Anterior cingulate cortex (tissue), 58 donors: ENCODE measurements around the gene TSSK3.

ENCODE experiments used
- DNase-seq, 58 donors: peaks; one replicate each; lab custom pipeline; 2025; lab: John Stamatoyannopoulos, UW

TSSK3 gene, protein sequence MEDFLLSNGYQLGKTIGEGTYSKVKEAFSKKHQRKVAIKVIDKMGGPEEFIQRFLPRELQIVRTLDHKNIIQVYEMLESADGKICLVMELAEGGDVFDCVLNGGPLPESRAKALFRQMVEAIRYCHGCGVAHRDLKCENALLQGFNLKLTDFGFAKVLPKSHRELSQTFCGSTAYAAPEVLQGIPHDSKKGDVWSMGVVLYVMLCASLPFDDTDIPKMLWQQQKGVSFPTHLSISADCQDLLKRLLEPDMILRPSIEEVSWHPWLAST

DNA sequence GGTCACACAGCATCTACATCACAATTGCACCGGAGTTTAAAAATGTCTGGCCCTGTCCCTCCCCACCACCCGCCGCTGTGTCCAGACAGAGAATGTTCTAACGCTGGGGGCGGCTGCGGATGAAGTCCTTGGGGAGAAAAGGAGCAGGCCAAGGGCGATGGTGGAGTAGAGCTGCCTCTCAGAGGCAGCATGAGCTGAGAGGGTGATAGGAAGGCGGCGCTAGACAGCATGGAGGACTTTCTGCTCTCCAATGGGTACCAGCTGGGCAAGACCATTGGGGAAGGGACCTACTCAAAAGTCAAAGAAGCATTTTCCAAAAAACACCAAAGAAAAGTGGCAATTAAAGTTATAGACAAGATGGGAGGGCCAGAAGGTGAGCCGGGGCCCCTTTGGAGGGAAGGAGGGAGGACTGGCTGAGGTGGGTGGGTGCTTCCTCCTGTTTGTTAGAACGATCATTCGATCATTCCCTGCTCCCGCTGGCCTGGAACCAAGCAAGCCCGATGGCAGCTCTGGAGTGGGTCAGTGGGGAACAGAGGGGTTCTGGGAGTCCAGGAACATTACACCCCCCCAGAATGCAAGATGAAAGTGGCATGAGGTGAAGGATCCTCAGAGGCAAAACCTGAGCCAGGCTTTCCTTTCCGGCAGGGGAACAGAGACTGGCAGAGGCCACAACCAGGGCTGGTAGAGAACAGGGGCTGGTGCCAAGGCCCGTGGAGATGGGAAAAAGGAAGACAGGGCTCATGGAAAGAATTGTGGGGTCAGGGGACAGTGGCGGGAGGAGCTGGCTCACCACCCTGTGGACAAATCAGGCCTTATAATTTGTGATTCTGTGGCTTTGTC, at the start of gene TSSK3, which contains the start of gene FAM229A:
TSSK3 (plus strand) TSS at position 66 of the 840 bp plus-strand sequence; CDS start at position 229, 163 bp downstream.
FAM229A (minus strand) TSS at position 12 of the 840 bp plus-strand sequence. CDS start 394 bp downstream, outside the sequence.
- peak in 3 of 58 donors; percentile 44 to 94 (median 60) for DNase-seq

DNA sequence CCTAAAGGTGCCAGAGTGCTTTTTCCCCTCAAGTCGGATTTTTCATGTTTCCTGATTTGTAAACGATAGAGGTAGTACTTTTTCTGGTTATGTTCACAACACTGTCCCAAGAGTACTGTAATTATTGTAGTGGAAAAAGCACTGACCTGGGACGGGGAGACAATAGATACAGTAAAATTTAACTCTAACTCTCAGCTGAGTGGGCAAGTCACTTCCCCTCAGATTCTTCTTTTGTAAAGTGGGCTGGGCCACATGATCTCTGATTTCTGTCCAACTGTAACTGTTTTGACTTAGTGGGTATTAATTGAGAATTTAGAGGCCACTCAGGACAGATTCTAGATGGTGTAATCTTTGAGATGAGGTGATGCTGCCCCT, 45.4 kb upstream of the TSSK3 start:
- no peak for DNase-seq

DNA sequence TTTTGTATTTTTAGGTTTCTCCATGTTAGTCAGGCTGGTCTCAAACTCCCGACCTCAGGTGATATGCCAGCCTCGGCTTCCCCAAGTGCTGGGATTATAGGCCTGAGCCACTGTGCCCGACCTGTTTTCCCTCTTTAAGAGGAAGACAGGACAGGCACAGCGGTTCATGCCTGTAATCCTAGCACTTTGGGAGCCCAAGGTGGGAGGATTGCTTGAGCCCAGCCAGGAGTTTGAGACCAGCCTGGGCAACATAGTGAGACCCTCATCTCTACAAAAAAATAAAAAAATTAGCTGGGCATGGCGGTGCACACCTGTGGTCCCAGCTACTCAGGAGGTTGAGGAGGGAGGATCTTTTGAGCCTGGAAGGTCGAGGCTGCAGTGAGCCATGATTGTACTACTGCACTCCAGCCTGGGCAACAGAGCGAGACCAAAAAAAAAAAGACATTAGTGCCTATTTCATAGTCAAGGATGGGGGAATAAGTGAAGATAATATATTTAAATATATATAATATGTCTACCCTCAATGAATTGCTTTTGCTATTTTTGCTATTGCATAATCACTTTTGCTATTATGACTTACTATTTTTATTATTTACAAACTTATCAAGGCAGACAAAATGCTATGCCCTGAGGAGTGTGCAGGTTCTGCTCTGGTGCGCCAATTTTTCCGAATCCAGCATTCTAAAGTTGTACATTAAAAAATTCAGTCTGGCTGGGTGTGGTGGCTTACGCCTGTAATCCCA, 44.0 kb upstream of the TSSK3 start:
- DNase-seq: no peak

DNA sequence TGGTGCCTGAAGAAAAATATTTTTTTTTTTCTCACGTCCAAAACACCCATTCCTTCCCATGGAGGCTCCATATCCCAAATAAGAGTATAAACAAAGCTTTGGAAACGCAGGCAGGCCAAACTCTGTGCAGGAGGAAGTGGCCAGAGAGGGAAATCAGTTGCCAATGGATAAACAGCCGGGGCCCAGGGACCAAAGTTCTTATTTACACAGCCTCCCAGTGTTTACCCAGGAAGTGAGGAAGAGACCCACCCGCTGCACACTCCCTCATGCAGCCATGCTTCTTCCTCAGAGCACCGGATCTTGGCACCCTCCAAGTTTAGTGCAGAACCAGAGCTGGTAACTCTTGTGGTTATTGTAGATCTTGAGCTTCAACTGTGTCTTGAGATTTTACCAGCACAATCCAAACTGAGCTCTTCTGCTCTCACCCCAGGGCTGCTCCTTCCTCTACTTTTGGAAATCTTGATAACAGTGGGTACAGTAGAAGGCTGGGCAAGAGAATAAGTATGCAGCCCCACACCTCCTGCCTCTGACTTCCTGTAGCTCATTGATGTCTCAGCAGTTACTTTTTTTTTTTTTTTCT, 40.5 kb upstream of the TSSK3 start:
- no peak for DNase-seq

DNA sequence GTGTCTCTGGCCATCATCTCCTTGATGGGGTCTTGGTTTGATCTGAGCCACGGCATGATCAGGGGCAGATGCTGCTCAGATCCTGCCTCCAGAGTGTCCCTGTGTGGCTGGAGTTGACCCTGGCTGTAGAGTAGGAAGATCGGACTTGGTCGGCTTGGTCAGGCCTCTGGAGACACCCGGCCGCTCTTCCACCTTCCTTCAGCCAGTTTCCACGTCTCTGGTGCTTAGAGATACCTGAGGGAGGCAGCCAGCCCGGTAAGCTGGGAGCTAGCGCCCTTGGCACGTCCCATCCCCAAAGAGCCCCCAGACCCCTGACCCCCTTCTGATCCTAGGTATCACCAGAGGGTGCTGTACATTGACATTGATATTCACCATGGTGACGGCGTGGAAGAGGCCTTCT, 35.1 kb upstream of the TSSK3 start:
- no peak for DNase-seq

DNA sequence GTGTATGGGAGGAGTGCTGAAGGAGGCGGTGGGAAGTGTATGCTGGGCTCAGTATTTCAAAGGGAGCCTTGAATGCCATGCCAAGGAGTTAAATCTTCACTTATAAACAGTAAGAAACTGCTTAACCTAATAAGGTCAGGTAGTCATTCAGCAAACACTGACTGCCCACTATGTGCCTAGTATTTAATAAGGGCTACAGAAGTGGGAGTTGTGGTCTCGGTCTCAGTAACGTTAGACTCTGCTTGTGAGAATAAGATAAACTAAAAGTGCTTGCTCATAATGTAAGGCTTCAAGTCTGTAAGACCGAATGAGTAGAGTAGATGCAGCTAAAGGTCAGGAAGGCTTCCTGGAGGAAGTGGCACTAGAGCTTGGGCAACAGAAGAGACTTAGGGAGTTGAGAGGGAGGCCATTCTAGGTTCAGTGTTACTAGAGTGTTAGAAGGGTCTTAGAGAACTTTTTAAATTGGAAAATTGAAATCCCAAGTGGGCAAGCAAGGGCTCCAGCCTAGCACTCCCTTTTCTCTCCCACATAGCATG, 32.3 kb upstream of the TSSK3 start:
- no peak for DNase-seq

DNA sequence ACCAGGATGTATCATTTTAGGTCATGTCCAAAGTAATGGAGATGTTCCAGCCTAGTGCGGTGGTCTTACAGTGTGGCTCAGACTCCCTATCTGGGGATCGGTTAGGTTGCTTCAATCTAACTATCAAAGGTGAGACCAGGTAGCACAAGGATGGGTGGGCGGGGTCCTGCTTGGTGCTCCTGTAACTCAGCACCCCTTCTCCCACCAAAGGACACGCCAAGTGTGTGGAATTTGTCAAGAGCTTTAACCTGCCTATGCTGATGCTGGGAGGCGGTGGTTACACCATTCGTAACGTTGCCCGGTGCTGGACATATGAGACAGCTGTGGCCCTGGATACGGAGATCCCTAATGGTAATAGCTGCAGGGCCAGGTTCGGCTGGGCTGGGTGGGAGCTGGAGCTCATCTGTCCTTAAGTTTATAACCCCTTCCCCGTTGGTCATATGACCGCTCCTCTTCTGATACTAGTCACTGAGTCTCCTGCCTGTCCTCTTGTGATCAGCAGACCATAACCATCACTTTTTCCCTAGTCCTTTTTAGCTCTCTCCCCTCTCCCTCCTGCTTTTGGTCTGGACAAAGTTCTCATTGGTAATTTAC, 31.7 kb upstream of the TSSK3 start:
- DNase-seq: no peak

DNA sequence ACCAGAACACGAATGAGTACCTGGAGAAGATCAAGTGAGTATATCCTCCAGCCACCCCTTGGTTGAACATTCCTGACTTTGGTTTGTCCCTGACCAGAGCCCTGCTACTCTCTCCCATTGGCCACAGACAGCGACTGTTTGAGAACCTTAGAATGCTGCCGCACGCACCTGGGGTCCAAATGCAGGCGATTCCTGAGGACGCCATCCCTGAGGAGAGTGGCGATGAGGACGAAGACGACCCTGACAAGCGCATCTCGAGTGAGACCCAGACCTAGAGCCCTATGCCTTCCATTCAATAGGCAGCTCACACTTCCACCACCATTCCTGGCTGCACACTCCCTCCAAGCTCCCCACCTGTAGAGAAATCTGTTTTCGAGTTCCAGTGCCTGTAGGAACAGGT, 30.8 kb upstream of the TSSK3 start:
- no peak for DNase-seq

DNA sequence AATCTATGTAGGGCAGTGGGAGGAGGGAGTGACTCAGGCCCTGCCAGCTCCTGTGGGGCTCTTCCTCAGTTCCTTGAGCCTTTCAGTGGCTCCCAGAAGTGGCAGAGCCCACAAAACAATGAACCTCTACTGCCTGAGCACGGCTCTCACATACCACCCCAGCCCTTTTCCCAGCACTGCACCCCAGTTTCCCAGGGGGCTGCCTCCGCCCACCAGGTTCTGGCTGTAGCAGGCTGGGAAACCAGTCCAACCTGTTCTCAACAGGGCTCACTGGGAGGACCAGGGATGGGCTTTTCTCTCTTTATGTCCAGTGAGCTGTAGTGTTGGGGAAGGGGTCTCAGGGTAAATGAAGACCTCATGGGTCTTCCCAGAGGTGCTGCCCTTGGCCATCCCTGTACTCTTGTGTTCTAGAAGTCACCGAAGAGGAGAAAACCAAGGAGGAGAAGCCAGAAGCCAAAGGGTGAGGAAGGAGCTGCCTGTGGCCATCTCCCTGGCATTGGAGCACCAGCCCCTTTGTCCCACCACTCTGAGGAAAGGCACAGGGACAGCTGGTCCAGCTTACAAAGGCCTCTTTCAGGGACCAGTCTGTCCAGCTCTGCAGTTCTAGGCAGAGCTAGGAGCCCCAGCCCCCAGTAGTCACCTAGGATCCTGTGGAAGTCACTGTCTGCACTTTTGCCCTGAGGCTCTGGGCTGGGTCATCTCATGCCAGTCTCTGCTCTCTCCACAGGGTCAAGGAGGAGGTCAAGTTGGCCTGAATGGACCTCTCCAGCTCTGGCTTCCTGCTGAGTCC, 29.9 kb upstream of the TSSK3 start:
- peak in 24 of 58 donors; percentile 13 to 71 (median 38) for DNase-seq

DNA sequence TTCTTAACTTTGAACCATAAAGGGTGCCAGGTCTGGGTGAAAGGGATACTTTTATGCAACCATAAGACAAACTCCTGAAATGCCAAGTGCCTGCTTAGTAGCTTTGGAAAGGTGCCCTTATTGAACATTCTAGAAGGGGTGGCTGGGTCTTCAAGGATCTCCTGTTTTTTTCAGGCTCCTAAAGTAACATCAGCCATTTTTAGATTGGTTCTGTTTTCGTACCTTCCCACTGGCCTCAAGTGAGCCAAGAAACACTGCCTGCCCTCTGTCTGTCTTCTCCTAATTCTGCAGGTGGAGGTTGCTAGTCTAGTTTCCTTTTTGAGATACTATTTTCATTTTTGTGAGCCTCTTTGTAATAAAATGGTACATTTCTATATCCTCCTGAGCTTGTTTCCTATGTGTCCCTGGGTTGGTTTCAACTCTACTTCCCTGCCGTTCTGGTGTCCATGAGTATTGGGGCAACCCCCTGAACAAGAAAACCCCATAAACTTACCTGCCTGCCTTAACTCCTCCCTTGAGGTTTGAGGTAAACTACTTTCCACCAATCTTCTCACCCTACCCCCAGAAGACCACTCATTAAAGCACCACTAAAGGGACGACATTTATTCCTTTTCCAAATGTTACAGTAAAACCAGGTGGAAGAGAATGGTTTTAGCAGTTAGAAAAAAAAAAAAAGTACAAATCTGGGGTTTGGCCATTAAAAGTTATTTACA, 28.9 kb upstream of the TSSK3 start:
- no peak for DNase-seq

DNA sequence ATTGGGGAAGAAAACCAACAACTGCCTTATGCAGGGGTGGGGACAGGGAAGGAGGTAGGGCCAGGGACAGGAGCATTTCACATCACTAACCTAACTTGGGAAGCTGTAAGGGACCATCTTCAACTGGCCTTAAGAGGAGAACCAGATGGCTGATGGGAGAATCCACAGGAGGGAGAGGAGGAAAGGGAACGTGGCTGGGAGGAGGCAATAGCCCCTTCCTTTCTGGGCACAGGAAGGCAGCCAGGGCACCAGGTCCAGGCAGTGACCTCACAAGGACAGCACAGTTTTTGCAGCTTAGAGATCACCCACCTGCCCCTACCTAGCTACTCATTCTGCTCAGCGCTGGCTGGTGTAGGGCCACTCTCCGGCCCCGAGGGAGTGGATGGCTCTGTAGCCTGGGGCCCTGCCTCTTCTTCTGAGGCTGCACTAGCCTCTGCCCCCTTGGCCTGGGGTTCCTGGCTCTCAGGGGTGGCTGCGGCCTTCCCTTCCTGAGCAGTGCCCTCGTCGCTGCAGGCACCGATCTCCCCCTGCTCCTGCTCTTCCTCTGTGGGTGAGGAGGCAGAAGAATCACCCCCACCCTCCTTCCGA, 28.0 kb upstream of the TSSK3 start:
- peak in 1 of 58 donors; percentile 23 for DNase-seq

DNA sequence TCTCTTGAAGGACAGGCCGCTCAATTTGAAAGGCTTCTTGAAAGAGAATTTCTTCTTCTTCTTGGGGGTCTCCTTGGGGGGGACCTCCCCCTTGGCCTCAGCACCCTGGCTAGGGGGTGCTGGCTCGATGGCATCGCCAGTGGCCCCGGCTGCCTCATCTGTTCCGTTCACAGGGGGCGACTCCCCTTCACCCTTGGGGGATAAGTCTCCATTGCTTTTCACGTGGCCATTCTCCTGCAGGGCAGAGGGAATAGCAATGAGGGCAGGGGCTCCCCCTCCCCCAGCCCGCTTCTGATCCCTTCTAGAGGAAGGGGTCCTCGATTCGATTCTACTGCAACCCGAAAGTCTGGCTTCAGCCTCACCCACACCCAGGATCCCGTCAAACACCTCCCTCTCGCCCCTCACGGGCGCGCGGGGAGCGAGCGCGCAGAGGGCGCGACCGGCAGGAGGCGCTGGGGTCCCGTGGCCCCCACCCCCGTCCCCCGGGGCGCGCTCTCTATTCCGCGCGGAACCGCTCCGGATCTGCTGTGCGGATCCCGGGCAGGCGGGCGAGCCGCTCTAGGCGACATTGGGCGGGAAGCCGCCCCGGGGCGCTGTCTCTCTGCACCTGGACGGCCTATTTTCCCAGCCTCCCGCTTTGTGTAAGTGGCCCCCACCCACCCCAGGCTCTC, 27.3 kb upstream of the TSSK3 start:
- DNase-seq: peak in 31 of 58 donors; percentile 18 to 62 (median 37)

DNA sequence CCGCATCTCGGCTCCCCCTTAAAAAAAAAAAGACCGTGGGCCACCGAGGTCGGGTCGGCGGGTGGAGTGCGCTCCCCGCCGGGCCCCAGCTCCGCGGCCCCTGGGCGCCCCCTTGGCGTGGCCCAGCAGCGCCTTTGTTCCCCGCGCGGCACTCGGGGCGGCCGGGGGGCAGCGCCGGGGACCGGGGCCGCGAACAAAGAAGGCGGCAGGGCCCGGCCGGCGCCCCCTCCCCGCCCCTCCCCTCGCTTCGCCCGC, 26.9 kb upstream of the TSSK3 start:
- no peak for DNase-seq

DNA sequence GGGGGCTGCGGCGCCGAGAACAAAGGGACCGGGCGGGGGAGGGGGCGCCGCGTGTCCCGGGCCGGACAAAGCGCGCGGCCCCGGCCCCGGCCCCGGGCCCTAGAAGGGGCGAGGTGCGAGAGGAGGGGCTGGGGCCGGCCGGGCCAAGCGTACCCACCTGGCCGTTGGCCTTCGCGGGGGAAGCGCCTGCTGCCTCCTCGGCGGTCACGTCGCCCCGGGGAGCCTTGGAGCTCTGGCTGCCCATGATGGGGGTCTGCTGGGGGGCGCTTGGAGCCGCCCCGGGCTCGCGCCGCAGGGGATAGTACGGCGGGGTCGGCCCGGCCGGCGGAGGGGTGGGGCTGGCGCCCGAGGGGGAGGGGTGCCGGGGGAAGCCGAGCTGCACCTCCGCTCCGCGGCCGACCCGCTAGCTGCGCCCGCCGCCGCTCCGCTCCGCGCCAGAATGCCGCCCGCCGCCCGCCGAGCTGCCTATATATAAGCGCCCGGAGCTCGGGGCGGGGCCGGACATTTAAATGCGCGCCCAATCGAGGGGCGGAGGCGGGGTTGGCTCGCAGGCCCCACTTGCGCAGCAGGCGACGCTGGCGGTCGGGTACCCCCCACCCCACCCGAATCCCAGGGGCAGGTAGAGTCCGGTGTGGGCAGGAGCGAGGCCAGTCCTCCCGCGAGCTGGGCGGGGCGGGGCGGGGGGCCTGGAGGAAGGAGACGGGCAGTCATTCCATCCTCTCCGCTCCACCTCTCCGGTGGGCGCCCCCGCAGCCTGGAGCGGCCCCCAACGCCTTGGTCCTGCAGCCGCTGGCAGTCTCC, 26.3 kb upstream of the TSSK3 start, which contains the start of gene MARCKSL1:
MARCKSL1 (minus strand) TSS at position 444 of the 801 bp plus-strand sequence; CDS start at position 244, 200 bp downstream.
- peak in 54 of 58 donors; percentile 24 to 91 (median 79) for DNase-seq

DNA sequence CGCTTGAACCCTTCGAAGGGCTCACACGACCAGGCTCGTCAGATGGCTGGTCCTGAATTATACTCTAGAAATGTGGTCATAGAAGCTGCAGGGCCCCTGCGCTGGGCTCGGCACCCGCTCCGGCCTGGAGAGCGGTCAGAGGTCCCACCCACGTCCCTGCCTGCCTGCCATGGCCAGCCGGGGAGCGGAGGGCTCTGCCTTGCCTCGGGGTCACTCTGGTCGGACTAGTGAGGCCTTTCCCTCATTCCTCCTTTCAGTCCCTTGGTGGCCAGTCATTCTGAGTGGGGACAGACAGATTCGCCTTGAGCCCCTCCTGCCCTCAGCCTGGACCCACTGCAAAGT, 25.8 kb upstream of the TSSK3 start:
- DNase-seq: peak in 7 of 58 donors; percentile 45 to 71 (median 57)

DNA sequence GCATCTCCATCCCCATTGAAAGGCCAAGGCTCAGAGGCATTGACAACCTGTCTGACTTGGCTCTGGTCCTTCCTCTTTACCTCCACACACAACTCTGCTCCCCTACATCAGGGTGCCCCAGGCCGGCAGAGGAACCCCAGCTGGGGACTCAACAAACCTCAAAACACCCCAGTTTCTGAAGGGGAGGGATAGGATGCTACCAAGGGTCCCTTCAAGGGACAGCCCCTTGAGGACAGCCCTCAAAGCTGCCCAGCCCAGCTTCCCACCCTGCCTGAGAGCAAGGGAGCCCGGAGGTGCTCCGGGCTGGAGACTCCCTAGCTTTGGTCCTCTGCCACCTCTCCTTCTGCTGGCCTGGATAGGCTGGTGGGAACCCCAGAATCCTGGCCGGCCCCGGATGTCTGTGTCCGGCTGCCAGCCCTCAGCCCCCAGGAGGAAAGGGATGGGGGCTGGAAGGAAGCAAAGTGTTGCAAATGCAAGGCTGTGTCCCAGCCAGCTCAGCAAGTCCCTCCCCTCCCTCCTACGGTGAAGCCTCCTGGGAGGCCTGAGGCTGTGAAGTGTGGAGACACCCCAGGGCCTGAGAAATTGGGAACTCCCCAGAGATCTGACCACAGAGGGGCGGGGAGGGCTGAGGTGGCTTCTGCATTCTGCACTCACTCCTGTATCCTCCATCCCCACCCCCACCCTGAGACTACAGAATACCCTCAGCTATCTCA, 25.2 kb upstream of the TSSK3 start:
- DNase-seq: peak in 7 of 58 donors; percentile 19 to 55 (median 28)
